ENCODE measurements around the gene AKT1S1.

- TF ChIP-seq CTCF (IDR thresholded peaks at IDR 0.05) = no peak
- no peak for TF ChIP-seq POLR2A (IDR thresholded peaks at IDR 0.05)
These were observed 14.2 kb upstream of the AKT1S1 start for GRCh38 chr19:49891393-49891792.
